GM12874 (cell line): ENCODE measurements around the gene SLC29A3.

ENCODE experiments used
- CTCF ChIP-seq: IDR thresholded peaks from 2 replicates; pipeline ENCODE4 v1.5.1; 2011; ENCODE audit warnings: low read depth, mild to moderate bottlenecking, control low read depth, low read length, moderate library complexity; ENCODE audit not compliant: insufficient read depth

Gene SLC29A3

GRCh38 chr10:71389768-71390460 lies 70.9 kb downstream of the SLC29A3 start:
- no peak for TF ChIP-seq CTCF

GRCh38 chr10:71390461-71390835 lies 71.4 kb downstream of the SLC29A3 start:
- TF ChIP-seq CTCF, result no peak

GRCh38 chr10:71390921-71391690 lies 72.0 kb downstream of the SLC29A3 start:
- TF ChIP-seq CTCF, result no peak

GRCh38 chr10:71391701-71392100 lies 72.6 kb downstream of the SLC29A3 start:
- no peak for TF ChIP-seq CTCF

- no peak for TF ChIP-seq CTCF
Observed at GRCh38 chr10:71392292-71392691, 73.2 kb downstream of the SLC29A3 start.

- no peak for TF ChIP-seq CTCF
Observed at GRCh38 chr10:71392791-71393781, 74.0 kb downstream of the SLC29A3 start.
